NCI-H2171 treated with DMSO at 0.1 percent for 48 hours (cell line): ENCODE measurements around the gene RRAS2.
A peak's percentile ranks its signal among the peaks of the same experiment; 100 is the strongest.
"Not testable (repeated sequence)": the region's sequence is repeated elsewhere in the genome, so short reads cannot be mapped to it uniquely, and the experiment has no call there.

Experiments used
- DNase-seq: peaks from one replicate; lab custom pipeline; 2025; lab: John Stamatoyannopoulos, UW

RRAS2 gene

GRCh38 chr11:14358729-14359439, at the start of gene RRAS2:
TSS of gene RRAS2 (minus strand) at chr11:14359183. CDS start at chr11:14358870, 313 bp downstream.
- DNase-seq = peak; percentile 38

GRCh38 chr11:14408612-14409011, 49.6 kb upstream of the RRAS2 start:
- no peak for DNase-seq

GRCh38 chr11:14406116-14406515, 47.1 kb upstream of the RRAS2 start:
- DNase-seq = not testable (repeated sequence)

GRCh38 chr11:14403528-14403927, 44.5 kb upstream of the RRAS2 start:
- DNase-seq = not testable (repeated sequence)

GRCh38 chr11:14399087-14399486, 40.1 kb upstream of the RRAS2 start:
- DNase-seq = no peak

- no peak for DNase-seq
These were observed 37.3 kb upstream of the RRAS2 start for GRCh38 chr11:14396273-14396672.

GRCh38 chr11:14393889-14394288, 34.9 kb upstream of the RRAS2 start:
- no peak for DNase-seq

GRCh38 chr11:14393129-14393528, 34.1 kb upstream of the RRAS2 start:
- DNase-seq = no peak

- no peak for DNase-seq
These were observed 31.7 kb upstream of the RRAS2 start for GRCh38 chr11:14390669-14391068.

- DNase-seq = no peak
These were observed 29.4 kb upstream of the RRAS2 start for GRCh38 chr11:14388352-14388751.

GRCh38 chr11:14386895-14387480, 28.0 kb upstream of the RRAS2 start:
- DNase-seq = peak; percentile 34

GRCh38 chr11:14386081-14386480, 27.1 kb upstream of the RRAS2 start:
- DNase-seq = no peak

GRCh38 chr11:14384338-14384737, 25.4 kb upstream of the RRAS2 start:
- no peak for DNase-seq

GRCh38 chr11:14381968-14382367, 23.0 kb upstream of the RRAS2 start:
- no peak for DNase-seq

GRCh38 chr11:14380947-14381561, 22.1 kb upstream of the RRAS2 start:
- DNase-seq = peak; percentile 40

- no peak for DNase-seq
These were observed 21.3 kb upstream of the RRAS2 start for GRCh38 chr11:14380125-14380936.

- DNase-seq = no peak
These were observed 19.2 kb upstream of the RRAS2 start for GRCh38 chr11:14378171-14378570.

GRCh38 chr11:14376920-14377319, 17.9 kb upstream of the RRAS2 start:
- no peak for DNase-seq

GRCh38 chr11:14374922-14375830, 16.2 kb upstream of the RRAS2 start:
- DNase-seq = no peak

- no peak for DNase-seq
These were observed 15.1 kb upstream of the RRAS2 start for GRCh38 chr11:14373941-14374646.

- DNase-seq = no peak
These were observed 13.0 kb upstream of the RRAS2 start for GRCh38 chr11:14372011-14372410.
